H1 (cell line): ENCODE measurements around the gene RASSF5. TPM values are rescaled to one million over a fixed set of nuclear protein-coding genes. Genes with fewer than 3 reads are reported as not detected.

ENCODE experiments used
- CTCF ChIA-PET: fragments of 300-600 bp; sonication (Branson Sonifier 250); formaldehyde crosslinking; loops from one replicate; lab custom pipeline; 2021; ENCODE audit not compliant: partially characterized antibody; lab: Charles Lee
- POLR2A ChIA-PET: fragments of 300-600 bp; sonication (Branson Sonifier 250); formaldehyde crosslinking; loops from one replicate; lab custom pipeline; 2021; ENCODE audit warnings: inconsistent platforms; ENCODE audit not compliant: partially characterized antibody; lab: Charles Lee
- DNase-seq, 2 experiments: peaks; one replicate each; pipeline versions ENCODE4 v3.0.0 to v3.0.0-alpha.2; 2010 to 2022; ENCODE audit warnings: low spot score in 2 of 2, low read depth in 1 of 2, mixed read lengths in 1 of 2
- FAIRE-seq: peaks from 2 replicates; lab custom pipeline; 2011; peaks lifted over from hg19 to GRCh38; lab: Jason Lieb, UNC
- H2AFZ ChIP-seq: 2 replicates; pipeline ENCODE4 v1.8.1; 2012; ENCODE audit warnings: low read length, inconsistent platforms
- H2AK5ac ChIP-seq: 2 replicates; pipeline ENCODE4 v1.6.1; 2013; ENCODE audit warnings: low read depth, low read length
- H2BK120ac ChIP-seq: replicated peaks from 2 replicates; pipeline ENCODE3; 2013; ENCODE audit warnings: low read depth, low read length, inconsistent platforms
- H2BK12ac ChIP-seq: 2 replicates; pipeline ENCODE4 v1.6.1; 2013; ENCODE audit warnings: low read depth, low read length
- H2BK15ac ChIP-seq: 2 replicates; pipeline ENCODE4 v1.6.1; 2013; ENCODE audit warnings: low read length
- H2BK20ac ChIP-seq: 2 replicates; pipeline ENCODE4 v1.6.1; 2013; ENCODE audit warnings: low read length
- H2BK5ac ChIP-seq: 2 replicates; pipeline ENCODE4 v1.6.1; 2013; ENCODE audit warnings: low read depth, low read length
- H3K14ac ChIP-seq: 2 replicates; pipeline ENCODE4 v1.6.1; 2013; ENCODE audit warnings: inconsistent platforms; ENCODE audit not compliant: insufficient read length
- H3K18ac ChIP-seq: 2 replicates; pipeline ENCODE4 v1.6.1; 2013; ENCODE audit warnings: low read length; ENCODE audit errors: extremely low read depth
- H3K23ac ChIP-seq: 2 replicates; pipeline ENCODE4 v1.6.1; 2013; ENCODE audit warnings: inconsistent platforms; ENCODE audit not compliant: insufficient read length
- H3K23me2 ChIP-seq: 2 replicates; pipeline ENCODE4 v1.6.1; 2013; ENCODE audit warnings: low read depth, low read length
- H3K27ac ChIP-seq: 2 replicates; pipeline ENCODE4 v1.6.1; 2011; ENCODE audit warnings: low read depth, low read length, inconsistent platforms
- H3K27me3 ChIP-seq, 4 experiments: replicated peaks in 1 of 4; 1 replicate in 1 of 4; 2 replicates in 3 of 4; pipeline versions ENCODE4 v1.6.1 to v1.8.1; 2011 to 2013; ENCODE audit warnings: low read length in 3 of 4, mild to moderate bottlenecking in 3 of 4, inconsistent platforms in 2 of 4, mixed read lengths in 2 of 4, moderate library complexity in 1 of 4; ENCODE audit not compliant: control insufficient read depth in 3 of 4, insufficient read depth in 3 of 4; ENCODE audit errors: extremely low read depth in 1 of 4
- H3K36me3 ChIP-seq, 4 experiments: 2 replicates each; pipeline versions ENCODE4 v1.6.1 to v1.8.1; 2011 to 2013; ENCODE audit warnings: mild to moderate bottlenecking in 4 of 4, low read length in 3 of 4, moderate library complexity in 2 of 4, control low read depth in 1 of 4, inconsistent platforms in 1 of 4; ENCODE audit not compliant: insufficient read depth in 4 of 4, control insufficient read depth in 2 of 4
- H3K4ac ChIP-seq: replicated peaks from 2 replicates; pipeline ENCODE3; 2013; ENCODE audit warnings: low read length, low read depth, mixed read lengths, inconsistent platforms; ENCODE audit not compliant: insufficient read length
- H3K4me1 ChIP-seq, 4 experiments: replicated peaks in 1 of 4; 1 replicate in 1 of 4; 2 replicates in 3 of 4; pipeline versions ENCODE4 v1.6.1 to v1.8.1; 2011 to 2013; ENCODE audit warnings: low read length in 3 of 4, inconsistent platforms in 2 of 4, mixed read lengths in 1 of 4; ENCODE audit not compliant: insufficient read depth in 4 of 4, control insufficient read depth in 3 of 4
- H3K4me2 ChIP-seq, 2 experiments: 2 replicates each; pipeline versions ENCODE4 v1.6.1 to v1.8.1; 2011 to 2013; ENCODE audit warnings: low read depth in 2 of 2, low read length in 2 of 2, control low read depth in 1 of 2, inconsistent platforms in 1 of 2, mild to moderate bottlenecking in 1 of 2; ENCODE audit not compliant: insufficient read depth in 1 of 2
- H3K4me3 ChIP-seq, 4 experiments: fragments of 200-600, 300-600 bp in 1 of 4; sonication (generic), shearing (Covaris generic), sonication (Bioruptor Twin) in 1 of 4; 2 replicates each; pipeline versions ENCODE4 v1.5.1 to v1.8.1; 2011 to 2016; ENCODE audit warnings: low read length in 4 of 4, low read depth in 3 of 4, control low read depth in 2 of 4, inconsistent platforms in 2 of 4, mild to moderate bottlenecking in 2 of 4, mixed read lengths in 1 of 4, moderate library complexity in 1 of 4; ENCODE audit not compliant: insufficient read depth in 2 of 4; ENCODE audit errors: extremely low read depth in 1 of 4
- H3K56ac ChIP-seq: replicated peaks from 2 replicates; pipeline ENCODE3; 2013; ENCODE audit warnings: low read depth, mild to moderate bottlenecking, mixed read lengths, low read length, inconsistent platforms; ENCODE audit not compliant: insufficient read length
- H3K79me1 ChIP-seq: 2 replicates; pipeline ENCODE4 v1.6.1; 2013; ENCODE audit warnings: low read depth, low read length, control low read depth
- H3K79me2 ChIP-seq, 2 experiments: 2 replicates each; pipeline versions ENCODE4 v1.6.1 to v1.8.1; 2012 to 2013; ENCODE audit warnings: low read length in 2 of 2, mild to moderate bottlenecking in 2 of 2, inconsistent platforms in 1 of 2; ENCODE audit not compliant: insufficient read depth in 2 of 2, control insufficient read depth in 1 of 2
- H3K9ac ChIP-seq, 4 experiments: replicated peaks in 1 of 4; 1 replicate in 1 of 4; 2 replicates in 3 of 4; pipeline versions ENCODE4 v1.6.1 to v1.8.1; 2011 to 2013; ENCODE audit warnings: low read depth in 3 of 4, low read length in 3 of 4, control low read depth in 2 of 4, mild to moderate bottlenecking in 2 of 4, moderate library complexity in 2 of 4, inconsistent platforms in 1 of 4; ENCODE audit errors: extremely low read depth in 1 of 4
- H3K9me3 ChIP-seq, 2 experiments: 2 replicates each; pipeline versions ENCODE4 v1.6.1 to v1.8.1; 2012 to 2013; ENCODE audit warnings: mild to moderate bottlenecking in 2 of 2, moderate library complexity in 2 of 2, control low read depth in 1 of 2, inconsistent platforms in 1 of 2, low read depth in 1 of 2, low read length in 1 of 2, mixed read lengths in 1 of 2; ENCODE audit not compliant: insufficient read depth in 2 of 2
- H4K20me1 ChIP-seq, 2 experiments: replicated peaks in 1 of 2; 2 replicates each; pipeline versions ENCODE3 to v1.8.1; 2011 to 2013; ENCODE audit warnings: inconsistent platforms in 2 of 2, low read length in 2 of 2, mild to moderate bottlenecking in 1 of 2; ENCODE audit not compliant: insufficient read depth in 2 of 2, control insufficient read depth in 1 of 2
- H4K5ac ChIP-seq: 2 replicates; pipeline ENCODE4 v1.6.1; 2013; ENCODE audit warnings: low read length, low read depth, mixed read lengths, inconsistent platforms; ENCODE audit not compliant: insufficient read length
- H4K8ac ChIP-seq: 2 replicates; pipeline ENCODE4 v1.8.0; 2013; ENCODE audit warnings: mild to moderate bottlenecking, moderate library complexity, low read length, inconsistent platforms; ENCODE audit not compliant: insufficient read depth; ENCODE audit errors: extremely low read depth
- H4K91ac ChIP-seq: replicated peaks from 2 replicates; pipeline ENCODE3; 2013; ENCODE audit warnings: low read length, mixed read lengths, inconsistent platforms; ENCODE audit not compliant: insufficient read length
- RAD21 ChIP-seq, 2 experiments: IDR thresholded peaks in 1 of 2; conservative IDR thresholded peaks in 1 of 2; 2 replicates each; pipeline ENCODE4 v1.6.1; 2011; ENCODE audit warnings: low read depth in 2 of 2, low read length in 2 of 2, improper control_type of control experiment in 1 of 2, inconsistent platforms in 1 of 2, mild to moderate bottlenecking in 1 of 2, moderate library complexity in 1 of 2
- TAF1 ChIP-seq: IDR thresholded peaks from 2 replicates; pipeline ENCODE4 v1.6.1; 2011; ENCODE audit warnings: mild to moderate bottlenecking, low read depth, low read length
- WGBS, 2 experiments: shearing (Covaris generic) in 1 of 2; methylation state at CpG; one replicate each; pipeline versions ENCODE4 v1.1.6 to v1.1.7; 2013 to 2015; ENCODE audit warnings: low lambda C conversion rate in 2 of 2, mixed read lengths in 2 of 2, inconsistent platforms in 1 of 2, low coverage in 1 of 2, missing lambda C conversion rate in 1 of 2; ENCODE audit not compliant: insufficient replicate concordance in 2 of 2, insufficient coverage in 1 of 2, insufficient read length in 1 of 2; ENCODE audit errors: extremely low coverage in 1 of 2, missing lambda C conversion rate in 1 of 2; 5-methylcytosine and 5-hydroxymethylcytosine counted together
- polyA plus RNA-seq, 7 experiments: library from polyadenylated mRNA; depleted of rRNA in 3 of 7; stranded (reverse) in 5 of 7; unstranded in 2 of 7; fragments of >200 nt in 5 of 7; fragments of 200-250 nt in 2 of 7; gene quantifications; 1 replicate in 5 of 7; 2 replicates in 1 of 7; 4 replicates in 1 of 7; pipeline versions ENCODE4 v1.2.1 to v1.2.3, GENCODE V29; 2011 to 2013; ENCODE audit warnings: missing spikeins in 2 of 7, mixed read lengths in 2 of 7
- total RNA-seq: library from RNA; stranded (reverse); fragmentation: NEBNext Ultra II Directional; extraction: Animal tissue kit (Norgen Biotek cat#: 25700); gene quantifications from 2 replicates; pipeline ENCODE4 v1.2.1, GENCODE V29; 2021

Gene RASSF5
- total and polyA plus RNA-seq, 2 of the 8 experiments (the other 6 are each of a cell fraction or from before 2014, with no cell fraction given): 0.82 to 1.8 TPM

DNA sequence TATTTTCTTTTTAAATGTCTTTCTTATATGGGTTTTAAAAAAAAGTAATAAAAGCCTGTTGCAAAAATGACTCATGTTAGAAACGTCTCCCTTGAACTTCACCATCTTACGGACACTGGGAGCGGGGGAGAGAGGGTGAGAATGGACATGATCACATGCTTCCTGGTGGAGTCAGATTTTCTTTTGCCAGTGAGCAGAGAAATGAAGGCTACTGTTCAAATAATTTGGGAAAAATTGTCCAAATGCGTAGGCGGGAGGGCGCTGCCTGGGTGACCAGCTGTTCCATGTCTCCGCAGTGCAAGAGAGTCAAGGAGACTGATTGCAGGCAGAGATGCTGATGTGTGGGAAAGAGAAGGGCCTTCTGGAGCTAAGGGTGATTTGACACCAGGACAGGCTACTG lies 81.9 kb downstream of the RASSF5 start:
- WGBS, 2 experiments: 95% methylated on average over 7 of the region's 7 CpGs; no CpG with 5 or more reads in 1 of the 2 experiments
- Histone ChIP-seq H3K23ac (no peak overlapping the region), H3K4me2 (no peak overlapping the region), H2AFZ (no peak overlapping the region), H2BK20ac (no peak overlapping the region), H3K9ac (no peak overlapping the region), H3K27ac (no peak overlapping the region), H3K9me3 (no peaks in the 10 kb centered on the region), H2AK5ac (no peak overlapping the region), H3K4me1 (no peaks in the 10 kb centered on the region), H2BK5ac (no peak overlapping the region), H3K56ac (no peak overlapping the region), H3K14ac (no peak overlapping the region), H2BK120ac (no peak overlapping the region), H3K36me3 (peaks cover 0 to 12% (median 5%) of the 10 kb centered on the region in 4 experiments; a peak in 5 of 8 replicates), H4K5ac (no peak overlapping the region), H4K8ac (no peak overlapping the region), H3K4me3 (no peak overlapping the region), H3K79me1 (no peaks in the 10 kb centered on the region), H3K18ac (no peak overlapping the region), H3K23me2 (no peaks in the 10 kb centered on the region), H4K20me1 (no peaks in the 10 kb centered on the region), H3K27me3 (no peaks in the 10 kb centered on the region), H3K4ac (no peak overlapping the region)
- POLR2A ChIA-PET: no interaction called here
- no peak for FAIRE-seq
- no peak for TF ChIP-seq TAF1
- TF ChIP-seq RAD21 (IDR thresholded peaks at IDR 0.05 in 1 of 2, conservative IDR thresholded peaks at IDR 0.05 in 1 of 2; ENCODE audit: low read depth in 2 of 2, low read length in 2 of 2): no peak
- TF ChIP-seq, all 59 proteins: peak for 0
- Histone ChIP-seq H2BK12ac (no peak overlapping the region), H4K91ac (no peak overlapping the region), H3K79me2 (no peaks in the 10 kb centered on the region), H2BK15ac (no peak overlapping the region)
- DNase-seq: no peak
- CTCF ChIA-PET: interaction anchor here (0.7 to 16.9 kb wide), 10 partner anchors 10 to 311 kb away, joined by 3 to 298 read pairs (median 8); partner anchors contain the start of gene RASSF5
